GM18508 (cell line): ENCODE data around the gene SORBS2.

ENCODE experiments used
- ATAC-seq: cut with Tn5 transposase; IDR thresholded peaks from one replicate; pipeline ENCODE4 v1.9.1; 2021; ENCODE audit warnings: moderate number of reproducible peaks; ENCODE audit not compliant: insufficient read depth, unreplicated experiment

The SORBS2 gene

DNA sequence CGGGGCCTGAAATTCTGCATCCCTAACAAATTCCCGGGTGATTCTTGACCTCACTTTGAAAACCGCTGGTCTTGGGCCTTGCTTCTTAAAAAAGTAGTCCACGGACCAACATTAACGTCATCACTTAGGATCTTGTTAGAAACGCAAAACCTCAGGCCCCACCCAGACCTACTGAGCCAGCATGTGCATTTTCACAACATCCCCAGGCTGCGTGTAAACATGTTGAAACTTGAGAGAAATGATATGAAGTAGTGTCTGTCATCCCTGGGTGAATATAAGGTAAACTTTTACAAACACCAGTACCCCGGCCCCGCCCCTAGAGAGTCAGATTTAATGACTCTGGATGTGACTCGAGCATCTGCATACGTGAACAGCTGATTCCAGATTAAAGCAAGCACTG lies 33.7 kb downstream of the SORBS2 start:
- no peak for ATAC-seq

DNA sequence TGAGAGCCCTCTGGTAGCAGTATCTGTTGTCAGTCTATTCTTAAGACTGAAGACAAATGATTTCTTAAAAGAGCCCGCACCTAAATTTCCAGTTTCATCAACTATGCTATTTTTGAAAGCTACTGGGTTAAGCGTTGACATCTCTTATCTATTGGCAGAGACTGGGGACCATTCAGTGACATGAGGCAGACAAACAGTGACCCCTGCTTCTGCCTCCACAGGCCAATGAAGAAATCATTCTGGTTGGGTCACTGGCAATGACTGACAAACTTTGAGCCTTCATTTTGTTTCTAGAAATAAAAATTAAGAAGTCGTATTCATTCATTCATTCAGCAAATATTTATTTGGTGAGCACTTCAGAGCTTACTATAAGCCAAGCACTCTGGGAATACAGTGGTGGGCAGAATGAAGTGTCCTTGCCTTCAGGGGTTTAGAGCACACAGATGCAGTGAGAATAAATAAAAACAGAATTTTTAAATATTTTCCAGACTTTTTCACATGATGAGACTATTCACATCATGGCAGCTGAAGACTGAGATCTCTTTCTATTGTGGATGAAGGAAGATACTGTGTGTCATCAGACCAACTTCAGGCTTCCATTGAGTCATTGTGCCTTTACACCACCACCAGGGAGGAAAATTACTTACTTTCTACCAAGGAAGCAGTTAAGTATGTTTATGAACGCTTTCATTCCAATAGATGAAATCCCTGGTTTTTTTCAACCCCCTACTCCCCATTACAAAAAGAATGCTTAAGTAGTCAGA lies 36.0 kb downstream of the SORBS2 start:
- no peak for ATAC-seq

DNA sequence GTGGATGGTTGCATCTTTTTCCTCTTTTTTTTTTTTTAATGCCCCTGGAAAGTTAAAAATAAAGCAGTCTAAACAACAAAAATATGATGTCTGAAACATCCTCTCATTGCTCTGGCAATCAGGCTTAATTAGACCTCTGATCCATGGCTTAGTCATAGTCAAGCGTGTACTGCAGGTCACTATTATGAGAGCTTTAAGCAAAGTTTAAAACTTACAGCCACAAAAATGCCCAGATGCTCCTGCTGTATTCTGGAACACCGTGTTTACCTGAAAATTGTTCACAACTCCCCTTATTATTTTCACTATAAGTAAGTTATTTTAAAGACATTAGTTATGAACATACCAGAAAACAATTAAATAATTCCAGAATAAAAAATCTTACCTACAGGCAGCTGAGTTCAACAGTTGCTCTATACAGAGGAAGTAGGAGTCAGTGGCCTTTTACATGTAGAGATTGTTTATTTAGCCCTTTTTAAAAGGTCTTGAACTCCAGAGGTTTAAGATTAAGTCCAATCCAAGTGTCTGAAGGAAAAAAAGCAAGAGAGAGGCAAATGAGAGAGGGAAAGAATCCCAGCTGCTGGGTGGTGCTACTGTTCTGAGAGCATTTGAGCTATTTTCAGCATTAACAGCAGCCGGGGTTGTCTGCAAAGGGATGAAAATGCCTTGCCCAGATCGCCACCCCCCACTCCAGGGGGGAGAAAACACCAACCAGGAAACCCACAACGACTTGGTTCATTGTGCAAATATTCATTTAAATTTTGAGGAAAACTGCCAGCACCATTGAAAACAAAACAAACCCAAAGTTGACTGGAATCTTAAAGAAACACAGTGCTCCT lies 36.9 kb downstream of the SORBS2 start:
- ATAC-seq = no peak

DNA sequence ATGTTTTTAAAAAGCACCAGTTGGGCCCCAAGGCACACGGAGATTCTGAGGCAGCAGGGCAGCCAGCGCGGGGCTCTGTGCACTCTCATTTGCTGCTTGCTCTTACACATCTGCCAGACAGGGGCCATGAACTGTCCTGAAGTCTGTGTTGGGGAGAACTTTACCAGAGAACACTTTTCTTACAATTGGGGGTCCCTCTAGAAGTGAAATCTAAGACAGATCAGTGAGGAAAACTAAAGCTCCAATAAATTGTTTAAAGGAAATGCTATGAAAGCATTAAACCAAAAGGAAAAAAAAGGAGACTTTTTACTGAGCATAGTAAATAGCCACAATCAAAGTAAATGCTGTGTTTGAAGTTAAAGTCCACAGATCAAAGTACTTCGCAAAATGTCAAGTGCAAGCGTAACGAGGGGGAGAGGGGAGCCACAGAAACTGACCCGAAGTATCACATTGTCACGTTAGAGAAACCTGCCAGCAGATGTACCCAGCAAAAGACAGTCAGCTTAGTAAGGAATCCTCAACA lies 37.8 kb downstream of the SORBS2 start:
- no peak for ATAC-seq

GRCh38 chr4:185773419-185773818 lies 38.6 kb downstream of the SORBS2 start:
- ATAC-seq = no peak

GRCh38 chr4:185772391-185773093 lies 39.5 kb downstream of the SORBS2 start:
- ATAC-seq = no peak

- no peak for ATAC-seq
These were observed 40.1 kb downstream of the SORBS2 start for GRCh38 chr4:185771711-185772390.

DNA sequence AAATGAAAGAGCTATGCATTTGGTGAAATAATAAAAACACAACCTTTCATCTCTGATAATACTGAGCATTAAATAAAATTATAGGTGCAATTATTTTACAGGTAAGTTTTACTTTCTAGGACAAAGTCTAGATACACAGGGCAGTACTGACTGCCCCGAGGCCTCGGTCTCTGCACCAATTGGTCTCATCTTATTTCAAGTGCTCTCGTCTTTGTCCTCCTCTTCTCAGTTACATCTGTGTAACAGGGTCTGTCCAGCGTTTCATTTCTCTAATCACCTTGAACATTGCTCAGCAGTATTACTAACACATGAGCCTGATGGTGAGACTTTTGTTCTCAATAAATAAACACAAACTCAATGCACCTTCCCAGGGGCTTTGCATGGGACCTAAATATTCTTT lies 44.5 kb downstream of the SORBS2 start:
- no peak for ATAC-seq

GRCh38 chr4:185764876-185765275 lies 47.1 kb downstream of the SORBS2 start:
- ATAC-seq = no peak

GRCh38 chr4:185761352-185762235 lies 50.4 kb downstream of the SORBS2 start:
- ATAC-seq = no peak

- no peak for ATAC-seq
These were observed 53.2 kb downstream of the SORBS2 start for GRCh38 chr4:185758807-185759206.

GRCh38 chr4:185755451-185755850 lies 56.5 kb downstream of the SORBS2 start:
- no peak for ATAC-seq

GRCh38 chr4:185754961-185755360 lies 57.0 kb downstream of the SORBS2 start:
- ATAC-seq = no peak

GRCh38 chr4:185752872-185753271 lies 59.1 kb downstream of the SORBS2 start:
- no peak for ATAC-seq

DNA sequence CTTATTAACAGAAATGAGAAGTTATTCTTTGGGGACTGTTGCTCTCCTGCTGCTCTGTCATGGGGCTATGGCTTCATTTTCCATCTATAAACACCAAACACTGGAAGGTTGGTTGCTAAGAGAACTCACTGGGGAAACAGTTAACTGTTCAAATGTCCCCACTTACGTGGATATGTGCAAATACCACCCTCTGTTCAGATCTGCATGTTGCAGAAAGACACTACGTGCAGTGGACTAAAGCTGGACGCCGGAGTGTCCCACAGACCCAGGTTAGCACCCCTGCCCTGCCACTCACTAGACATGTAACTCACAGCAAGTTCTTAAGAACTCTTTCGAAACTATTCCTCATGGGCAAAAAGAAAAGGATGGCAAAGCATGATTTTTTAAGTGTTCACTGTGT lies 62.1 kb downstream of the SORBS2 start:
- ATAC-seq = no peak

DNA sequence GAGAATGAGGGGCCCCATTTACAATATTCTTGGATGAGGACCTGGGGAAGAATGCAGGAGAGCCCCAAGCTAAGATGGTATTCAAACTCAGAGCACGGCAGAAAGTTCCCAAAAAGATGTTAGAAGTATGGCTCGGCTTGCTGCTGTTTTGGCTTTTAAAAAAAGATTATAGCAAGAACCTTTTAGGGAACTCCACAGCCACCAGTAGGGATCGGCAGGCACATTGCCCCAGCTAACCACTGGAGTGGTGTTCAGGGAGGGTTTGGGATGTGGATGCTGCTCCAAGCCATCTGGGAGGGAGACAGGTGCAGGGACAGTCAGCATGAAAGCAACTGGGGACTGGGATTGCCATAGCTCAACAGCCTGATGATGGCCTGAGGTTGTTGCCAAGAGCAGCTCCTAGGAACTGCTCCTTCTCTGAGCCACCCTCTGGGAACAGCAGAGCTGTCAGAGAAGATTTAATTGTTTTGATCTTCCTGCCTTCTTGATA lies 63.0 kb downstream of the SORBS2 start:
- ATAC-seq = no peak

- no peak for ATAC-seq
These were observed 66.1 kb downstream of the SORBS2 start for GRCh38 chr4:185745891-185746290.

DNA sequence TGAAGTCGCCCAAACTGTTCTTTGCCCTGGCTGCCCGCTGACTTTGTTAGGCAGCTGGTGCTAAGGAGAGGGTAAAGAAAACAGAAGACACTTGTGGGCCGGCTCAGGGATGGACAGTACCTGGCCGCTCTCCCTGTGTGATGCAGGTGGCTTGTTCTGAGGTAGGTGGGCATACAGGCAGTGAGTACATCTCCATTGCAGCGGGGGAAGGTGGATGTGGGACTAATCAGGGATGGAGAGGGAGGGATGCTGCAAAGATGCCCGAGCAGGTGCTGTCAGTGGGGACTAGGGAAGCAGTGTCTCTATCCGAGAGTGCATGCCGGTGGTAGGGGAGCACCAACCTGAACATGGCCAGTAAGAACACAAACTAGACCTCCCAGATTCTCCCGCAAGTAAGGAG lies 67.0 kb downstream of the SORBS2 start:
- no peak for ATAC-seq

DNA sequence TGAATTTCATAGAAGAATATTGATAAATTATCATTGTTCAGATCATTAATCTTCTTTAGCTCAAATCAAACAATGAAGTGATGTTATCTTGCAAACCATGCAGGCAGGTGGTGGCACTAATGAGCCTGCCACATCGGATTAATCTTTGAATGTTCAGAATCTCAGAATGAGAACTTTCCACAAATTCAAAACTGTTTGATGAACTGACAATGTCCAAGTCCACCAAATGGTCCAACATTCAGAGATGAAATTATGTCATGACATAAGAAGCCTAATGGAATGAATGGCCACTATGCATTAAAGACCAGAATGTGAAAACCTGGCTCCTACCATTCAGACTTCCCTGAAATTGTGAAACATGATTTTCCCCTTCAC lies 67.5 kb downstream of the SORBS2 start:
- no peak for ATAC-seq
